Gastrocnemius medialis (tissue), 4 donors: ENCODE measurements around the gene UNC13D. TPM values are rescaled to one million over a fixed set of nuclear protein-coding genes. Genes with fewer than 3 reads are reported as not detected.
A peak's percentile ranks its signal among the peaks of the same experiment; 100 is the strongest.

Source experiments
- ATAC-seq, 2 donors: fragments of 150-250 bp; one replicate each; pipeline ENCODE4 v1.9.1; 2016
- DNase-seq, 2 donors: peaks; one replicate each; pipeline ENCODE4 v3.0.0-alpha.2; 2019
- H3K27ac ChIP-seq, 4 donors: fragments of 200-600 bp; sonication (generic); 1 replicate in 1 of 4; 2 replicates in 3 of 4; pipeline ENCODE4 v1.5.1; 2016 to 2018; ENCODE audit warnings: mild to moderate bottlenecking in 2 of 4, moderate library complexity in 1 of 4
- H3K27me3 ChIP-seq, 3 donors: fragments of 200-600 bp; sonication (generic) in 2 of 3; 1 replicate in 1 of 3; 2 replicates in 2 of 3; pipeline versions ENCODE4 v1.5.1 to v1.6.0; 2016 to 2019; ENCODE audit warnings: mild to moderate bottlenecking in 1 of 3, moderate library complexity in 1 of 3
- H3K36me3 ChIP-seq, 2 donors: fragments of 200-600 bp; sonication (generic) in 1 of 2; one replicate each; pipeline ENCODE4 v1.5.1; 2017 to 2018
- H3K4me1 ChIP-seq, 2 donors: fragments of 200-600 bp; sonication (generic) in 1 of 2; one replicate each; pipeline ENCODE4 v1.5.1; 2016 to 2017; ENCODE audit warnings: mild to moderate bottlenecking in 2 of 2
- H3K4me3 ChIP-seq, 4 donors: fragments of 200-600 bp; sonication (generic) in 3 of 4; 1 replicate in 1 of 4; 2 replicates in 3 of 4; pipeline ENCODE4 v1.5.1; 2016 to 2019; ENCODE audit warnings: mild to moderate bottlenecking in 2 of 4
- H3K9me3 ChIP-seq, 3 donors: fragments of 200-600 bp; sonication (generic) in 2 of 3; 1 replicate in 1 of 3; 2 replicates in 2 of 3; pipeline ENCODE4 v1.5.1; 2016 to 2019
- CTCF ChIP-seq, 5 experiments: fragments of 450-650 bp in 3 of 5; fragments of 200-600 bp in 2 of 5; sonication (generic) in 2 of 5; IDR thresholded peaks in 4 of 5; conservative IDR thresholded peaks in 1 of 5; 1 replicate in 4 of 5; 2 replicates in 1 of 5; pipeline ENCODE4 v1.5.1; 2016 to 2019; ENCODE audit warnings: antibody characterized with exemption in 5 of 5, mild to moderate bottlenecking in 3 of 5, moderate library complexity in 3 of 5
- POLR2A ChIP-seq, 2 donors: fragments of 450-650 bp; IDR thresholded peaks; one replicate each; pipeline ENCODE4 v1.6.1; 2017; ENCODE audit warnings: antibody characterized with exemption in 2 of 2, mild to moderate bottlenecking in 2 of 2, moderate library complexity in 2 of 2
- in situ Hi-C, 4 donors: fragments of 200-750 bp; cut with MboI; loops; one replicate each; pipeline versions ENCODE4 v1.15.0 to v1.8.0; 2017; ENCODE audit warnings: low sequenced_read_pairs in 4 of 4
- intact Hi-C: fragments of 100-400 bp; cut with DNase I; formaldehyde crosslinking; loops from one replicate; pipeline ENCODE4 v1.15.1; 2023; ENCODE audit warnings: low total_unique reads
- total RNA-seq, 4 donors: library from RNA; depleted of rRNA; stranded (reverse); fragments of >200 nt; gene quantifications; one replicate each; pipeline versions ENCODE4 v1.1.0 to v1.2.3, GENCODE V29; 2016

UNC13D gene
- total RNA-seq, 4 donors from 2014 or later: 1.3 to 9.4 (median 4.6) TPM

GRCh38 chr17:75885431-75885830 is 41.2 kb upstream of the UNC13D start:
- no peak for DNase-seq
- H3K4me1 ChIP-seq: no peaks in the 10 kb centered on the region
- ATAC-seq: no peak
- no peak overlapping the region for H3K4me3 ChIP-seq
- no peak overlapping the region for H3K27ac ChIP-seq
- TF ChIP-seq CTCF (IDR thresholded peaks at IDR 0.05 in 4 of 5, conservative IDR thresholded peaks at IDR 0.05 in 1 of 5) (no peak), POLR2A (IDR thresholded peaks at IDR 0.05) (no peak)
- no peaks in the 10 kb centered on the region for H3K9me3 ChIP-seq
- intact Hi-C loops: no loop called here
- no peaks in the 10 kb centered on the region for H3K27me3 ChIP-seq
- in situ Hi-C loops: loop anchor here in 1 of 4 donors (25.0 kb wide), 1 partner anchor 123 kb away; the partner anchor contains the start of gene GALK1
- H3K36me3 ChIP-seq: peaks cover 0 to 4% of the 10 kb centered on the region in 2 donors

GRCh38 chr17:75881678-75882454 is 37.7 kb upstream of the UNC13D start:
- intact Hi-C loops: no loop called here

GRCh38 chr17:75880266-75880665 is 36.1 kb upstream of the UNC13D start:
- H3K27ac ChIP-seq: no peak overlapping the region

More at GRCh38 chr17:75881678-75882454, 37.7 kb upstream of the UNC13D start:
- no peak overlapping the region for H3K4me3 ChIP-seq
- no peak for DNase-seq
- TF ChIP-seq CTCF (IDR thresholded peaks at IDR 0.05 in 4 of 5, conservative IDR thresholded peaks at IDR 0.05 in 1 of 5) (no peak), POLR2A (IDR thresholded peaks at IDR 0.05) (no peak)
- no peaks in the 10 kb centered on the region for H3K9me3 ChIP-seq
- no peaks in the 10 kb centered on the region for H3K36me3 ChIP-seq
- no peaks in the 10 kb centered on the region for H3K27me3 ChIP-seq
- no peak overlapping the region for H3K27ac ChIP-seq
- in situ Hi-C loops: loop anchor here in 1 of 4 donors (25.0 kb wide), 1 partner anchor 120 kb away; the partner anchor contains the start of gene GALK1
- peaks cover 0 to 2% of the 10 kb centered on the region in 2 donors for H3K4me1 ChIP-seq
- no peak for ATAC-seq

GRCh38 chr17:75878174-75878998 is 34.2 kb upstream of the UNC13D start, which contains the start of gene TRIM47:
Gene TRIM47, minus strand, starts transcription at chr17:75878581. Its CDS starts 33 bp downstream, at chr17:75878548.
- TF ChIP-seq POLR2A (IDR thresholded peaks at IDR 0.05) (peak; percentile 71 to 83), CTCF (IDR thresholded peaks at IDR 0.05 in 4 of 5, conservative IDR thresholded peaks at IDR 0.05 in 1 of 5) (peak in 3 of 5 experiments; percentile 7 to 21 (median 12))
- H3K27me3 ChIP-seq: no peaks in the 10 kb centered on the region
- in situ Hi-C loops: loop anchor here in 1 of 4 donors (25.0 kb wide), 1 partner anchor 116 kb away; the partner anchor contains the start of gene GALK1
- peak in 1 of 2 donors; percentile 48 for DNase-seq
- peak within 1 kb of the TSS; percentile 79 to 92 (median 86) for H3K27ac ChIP-seq
- peak; percentile 26 for ATAC-seq
- no peaks in the 10 kb centered on the region for H3K36me3 ChIP-seq
- H3K4me1 ChIP-seq: peaks cover 31% of the 10 kb centered on the region in 2 donors
- H3K4me3 ChIP-seq: peak within 1 kb of the TSS; percentile 56 to 87 (median 70)
- H3K9me3 ChIP-seq: no peaks in the 10 kb centered on the region
- intact Hi-C loops: no loop called here

More at GRCh38 chr17:75880266-75880665, 36.1 kb upstream of the UNC13D start:
- no peaks in the 10 kb centered on the region for H3K9me3 ChIP-seq
- no peak overlapping the region for H3K4me3 ChIP-seq
- no peaks in the 10 kb centered on the region for H3K36me3 ChIP-seq
- no peak for ATAC-seq
- intact Hi-C loops: no loop called here
- DNase-seq: no peak
- no peaks in the 10 kb centered on the region for H3K27me3 ChIP-seq
- H3K4me1 ChIP-seq: peaks cover 14 to 18% of the 10 kb centered on the region in 2 donors
- TF ChIP-seq POLR2A (IDR thresholded peaks at IDR 0.05): no peak
- no peak for TF ChIP-seq CTCF (IDR thresholded peaks at IDR 0.05 in 4 of 5, conservative IDR thresholded peaks at IDR 0.05 in 1 of 5)
- in situ Hi-C loops: loop anchor here in 1 of 4 donors (25.0 kb wide), 1 partner anchor 118 kb away; the partner anchor contains the start of gene GALK1
